Stimulated activated CD8-positive, alpha-beta memory T cell treated with anti-CD3 and anti-CD28 coated beads, Interleukin-15, amount 100 ng/mL, for 48 hours (primary cell): ENCODE data around the gene SREBF1.

Experiments used
- DNase-seq, 2 donors: peaks; one replicate each; pipeline ENCODE4 v3.0.0-alpha.2; 2020; ENCODE audit warnings: low read depth in 2 of 2

SREBF1 gene

GRCh38 chr17:17763136-17763535, 73.7 kb downstream of the SREBF1 start:
- no peak for DNase-seq

- no peak for DNase-seq
Measured at GRCh38 chr17:17762744-17763105, 74.1 kb downstream of the SREBF1 start.
